ENCODE data around the gene SLC16A12.
"Not testable (repeated sequence)": the region's sequence is repeated elsewhere in the genome, so short reads cannot be mapped to it uniquely, and the experiment has no call there.

The SLC16A12 gene

GRCh38 chr10:89416465-89416864, 118.9 kb downstream of the SLC16A12 start:
- H3K4me3 ChIP-seq (ENCODE audit: low read depth, low read length): no peak overlapping the region

DNA sequence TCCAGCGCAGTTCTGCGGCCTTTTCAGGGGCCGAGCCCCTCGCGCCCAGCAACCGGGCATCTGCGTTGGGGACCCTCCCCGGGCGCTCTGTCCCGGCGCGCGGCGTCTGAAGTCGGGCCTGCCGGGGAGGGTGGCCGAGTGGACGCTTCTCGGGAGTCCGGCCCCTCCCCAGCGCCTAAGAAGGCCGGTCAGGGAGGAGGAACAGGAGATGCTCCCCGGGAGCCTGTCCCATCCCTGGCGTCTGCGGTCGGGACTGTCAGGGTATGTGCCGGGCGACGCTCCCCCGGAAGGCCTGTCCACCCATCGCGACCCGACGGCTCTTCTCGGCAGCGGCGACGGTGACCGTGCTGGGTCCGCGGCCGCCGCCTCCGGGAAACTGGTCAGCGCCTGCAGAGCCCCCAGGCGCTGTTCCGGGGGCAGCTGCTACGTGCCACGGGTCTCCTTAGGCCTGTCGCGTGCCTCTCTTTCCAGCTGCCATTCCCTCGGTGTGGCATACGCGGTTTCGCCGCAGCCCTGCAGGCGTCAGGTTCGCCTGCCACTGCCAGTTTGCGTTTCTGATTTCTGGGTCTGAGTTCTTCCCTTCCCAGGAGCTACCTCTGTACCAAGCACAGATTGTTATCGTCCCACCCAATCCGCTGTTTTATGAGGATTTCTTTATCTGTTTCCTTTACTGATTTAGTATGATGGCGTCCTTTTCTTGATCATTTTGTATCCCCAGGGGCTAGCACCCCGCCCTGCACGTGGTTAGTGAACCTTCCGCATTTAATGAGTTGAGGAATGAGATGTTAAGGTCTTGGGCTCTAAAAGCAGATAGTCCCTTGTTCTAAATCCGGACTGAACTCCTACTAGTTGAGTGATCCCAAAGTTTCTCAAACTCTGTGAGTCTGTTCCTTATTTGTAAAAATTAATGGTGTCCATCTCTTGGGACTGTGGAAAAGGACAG, 120.2 kb downstream of the SLC16A12 start:
- no peak for TF ChIP-seq CTCF (IDR thresholded peaks at IDR 0.05; ENCODE audit: control insufficient read depth, extremely low read depth, insufficient read depth)
- H3K4me3 ChIP-seq (ENCODE audit: low read depth, low read length): peak overlapping the region; percentile 83
- DNase-seq (ENCODE audit: low read depth): no peak

More at GRCh38 chr10:89416465-89416864, 118.9 kb downstream of the SLC16A12 start:
- DNase-seq (ENCODE audit: low read depth): no peak
- no peak for TF ChIP-seq CTCF (IDR thresholded peaks at IDR 0.05; ENCODE audit: control insufficient read depth, extremely low read depth, insufficient read depth)

GRCh38 chr10:89414146-89414878, 121.1 kb downstream of the SLC16A12 start, which contains the start of gene IFIT5:
Gene IFIT5, plus strand, starts transcription at chr10:89414568. Its CDS starts 231 bp downstream, at chr10:89414799.
- TF ChIP-seq CTCF (IDR thresholded peaks at IDR 0.05; ENCODE audit: control insufficient read depth, extremely low read depth, insufficient read depth): peak; percentile 13; the same call in 1 of the 2 replicates
- DNase-seq (ENCODE audit: low read depth): no peak
- H3K4me3 ChIP-seq (ENCODE audit: low read depth, low read length): peak within 1 kb of the TSS; percentile 83

- H3K4me3 ChIP-seq (ENCODE audit: low read depth, low read length): no peak overlapping the region; the same call in 1 of the 2 replicates
- DNase-seq (ENCODE audit: low read depth): no peak
- TF ChIP-seq CTCF (IDR thresholded peaks at IDR 0.05; ENCODE audit: control insufficient read depth, extremely low read depth, insufficient read depth): no peak
Observed at GRCh38 chr10:89413398-89413912, 121.9 kb downstream of the SLC16A12 start.

DNA sequence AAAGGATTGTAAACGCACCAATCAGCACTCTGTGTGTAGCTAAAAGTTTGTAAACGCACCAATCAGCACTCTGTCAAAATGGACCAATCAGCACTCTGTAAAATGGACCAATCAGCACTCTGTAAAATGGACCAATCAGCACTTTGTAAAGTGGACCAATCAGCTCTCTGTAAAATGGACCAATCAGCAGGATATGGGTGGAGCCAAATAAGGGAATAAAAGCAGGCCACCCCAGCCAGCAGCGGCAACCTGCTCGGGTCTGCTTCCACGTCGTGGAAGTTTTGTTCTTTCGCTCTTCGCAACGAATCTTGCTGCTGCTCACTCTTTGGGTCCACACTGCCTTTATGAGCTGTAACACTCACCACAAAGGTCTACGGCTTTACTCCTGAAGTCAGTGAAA, 123.1 kb downstream of the SLC16A12 start:
- H3K4me3 ChIP-seq (ENCODE audit: low read depth, low read length): not testable (repeated sequence)

GRCh38 chr10:89411135-89411534, 124.3 kb downstream of the SLC16A12 start:
- not testable (repeated sequence) for H3K4me3 ChIP-seq (ENCODE audit: low read depth, low read length); DNase-seq (ENCODE audit: low read depth)

More for the DNA sequence above, 123.1 kb downstream of the SLC16A12 start:
- not testable (repeated sequence) for DNase-seq (ENCODE audit: low read depth)

- not testable (repeated sequence) for DNase-seq (ENCODE audit: low read depth); H3K4me3 ChIP-seq (ENCODE audit: low read depth, low read length)
Observed at GRCh38 chr10:89410551-89410950, 124.8 kb downstream of the SLC16A12 start.

GRCh38 chr10:89409282-89409681, 126.1 kb downstream of the SLC16A12 start:
- H3K4me3 ChIP-seq (ENCODE audit: low read depth, low read length); DNase-seq (ENCODE audit: low read depth): not testable (repeated sequence)

GRCh38 chr10:89407792-89408191, 127.6 kb downstream of the SLC16A12 start:
- not testable (repeated sequence) for H3K4me3 ChIP-seq (ENCODE audit: low read depth, low read length); DNase-seq (ENCODE audit: low read depth)

DNA sequence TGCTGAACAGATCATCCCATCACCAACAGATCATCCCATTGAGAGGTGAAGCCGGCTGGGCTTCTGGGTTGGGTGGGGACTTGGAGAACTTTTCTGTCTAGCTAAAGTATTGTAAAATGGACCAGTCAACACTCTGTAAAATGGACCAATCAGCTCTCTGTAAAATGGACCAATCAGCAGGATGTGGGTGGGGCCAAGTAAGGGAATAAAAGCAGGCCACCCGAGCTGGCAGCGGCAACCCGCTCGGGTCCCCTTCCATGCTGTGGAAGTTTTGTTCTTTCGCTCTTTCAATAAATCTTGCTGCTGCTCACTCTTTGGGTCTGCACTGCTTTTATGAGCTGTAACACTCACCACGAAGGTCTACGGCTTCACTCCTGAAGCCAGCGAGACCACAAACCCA, 129.2 kb downstream of the SLC16A12 start:
- DNase-seq (ENCODE audit: low read depth); H3K4me3 ChIP-seq (ENCODE audit: low read depth, low read length): not testable (repeated sequence)

All from LNCaP clone FGC (cell line).